HCT116 (cell line): ENCODE results near the gene MRPS34. TPM values are rescaled to one million over a fixed set of nuclear protein-coding genes. Genes with fewer than 3 reads are reported as not detected.
A peak's percentile ranks its signal among the peaks of the same experiment; 100 is the strongest.

Experiments used
- ATAC-seq: fragments of 200-7000 bp; cut with Tn5 transposase; 2 replicates; pipeline ENCODE4 v1.9.1; 2020; ENCODE audit warnings: mild to moderate bottlenecking, moderate library complexity
- BruUV-seq: library from RNA; stranded (reverse); fragments of 400-500 nt; replicated peaks from 2 replicates; lab custom pipeline; 2021; lab: Mats Ljungman, UMichigan
- CTCF ChIA-PET: fragments of 300-600 bp; sonication (Branson Sonifier 250); formaldehyde crosslinking; loops from one replicate; lab custom pipeline; 2021; ENCODE audit warnings: antibody characterized with exemption; lab: Charles Lee
- POLR2A ChIA-PET: fragments of 300-600, 350-600 bp; sonication (Branson Sonifier 250); formaldehyde crosslinking; loops from one replicate; lab custom pipeline; 2021; ENCODE audit warnings: antibody characterized with exemption; lab: Charles Lee
- RAD21 ChIA-PET, 2 experiments: fragments of 300-600 bp; sonication (Branson Sonifier 250); formaldehyde crosslinking; loops; one replicate each; lab custom pipeline; 2023; ENCODE audit warnings: low total read pairs in 2 of 2; ENCODE audit not compliant: uncharacterized antibody in 2 of 2, unreplicated experiment in 2 of 2, low non-redundant PET in 1 of 2; lab: Charles Lee
- DNase-seq: peaks from one replicate; pipeline ENCODE4 v3.0.0-alpha.2; 2010; ENCODE audit warnings: low read depth, low spot score
- H2AFZ ChIP-seq: fragments of 200-600 bp; shearing (Covaris generic), sonication (generic); 2 replicates; pipeline ENCODE4 v1.6.1; 2017; ENCODE audit warnings: low read depth, mixed run types, mixed read lengths, antibody characterized with exemption, low read length; ENCODE audit not compliant: poor library complexity, severe bottlenecking
- H3K27ac ChIP-seq: 2 replicates; pipeline ENCODE4 v1.5.1; 2012; ENCODE audit warnings: low read depth, low read length
- H3K27me3 ChIP-seq: fragments of 200-600 bp; sonication (generic); 2 replicates; pipeline ENCODE4 v1.6.1; 2016; ENCODE audit warnings: mixed run types, low read length, mixed read lengths; ENCODE audit not compliant: insufficient read depth
- H3K36me3 ChIP-seq, 2 experiments: fragments of 200-500 bp in 1 of 2; fragments of 200-600 bp in 1 of 2; sonication (Bioruptor generic) in 1 of 2; sonication (generic) in 1 of 2; 2 replicates each; pipeline versions ENCODE4 v1.5.1 to v1.6.1; 2014 to 2016; ENCODE audit warnings: low read length in 2 of 2, inconsistent platforms in 1 of 2, mixed read lengths in 1 of 2, mixed run types in 1 of 2; ENCODE audit not compliant: insufficient read depth in 2 of 2, control insufficient read depth in 1 of 2
- H3K4me1 ChIP-seq, 2 experiments: fragments of 200-600 bp in 1 of 2; sonication (generic) in 1 of 2; 2 replicates each; pipeline versions ENCODE4 v1.5.1 to v1.6.1; 2012 to 2017; ENCODE audit warnings: low read length in 2 of 2, inconsistent platforms in 1 of 2, mild to moderate bottlenecking in 1 of 2, mixed read lengths in 1 of 2, mixed run types in 1 of 2, moderate library complexity in 1 of 2; ENCODE audit not compliant: insufficient read depth in 2 of 2, control insufficient read depth in 1 of 2
- H3K4me2 ChIP-seq: fragments of 200-600 bp; sonication (generic); 2 replicates; pipeline ENCODE4 v1.6.1; 2017; ENCODE audit warnings: mixed run types, low read length, mixed read lengths
- H3K4me3 ChIP-seq, 2 experiments: fragments of 200-600 bp in 1 of 2; sonication (generic) in 1 of 2; replicated peaks in 1 of 2; 2 replicates each; pipeline ENCODE4 v1.5.1; 2011 to 2016; ENCODE audit warnings: low read length in 2 of 2, control low read depth in 1 of 2, low read depth in 1 of 2, mild to moderate bottlenecking in 1 of 2, mixed read lengths in 1 of 2, mixed run types in 1 of 2
- H3K79me2 ChIP-seq: fragments of 200-600 bp; sonication (generic); 2 replicates; pipeline ENCODE4 v1.6.1; 2017; ENCODE audit warnings: mild to moderate bottlenecking, mixed run types, low read length, moderate library complexity, mixed read lengths; ENCODE audit not compliant: insufficient read depth
- H3K9ac ChIP-seq: fragments of 200-600 bp; sonication (generic); 2 replicates; pipeline ENCODE4 v1.6.1; 2016; ENCODE audit warnings: low read length, mixed read lengths
- H3K9me2 ChIP-seq: fragments of 200-600 bp; sonication (generic), shearing (Covaris generic); 2 replicates; pipeline ENCODE4 v1.6.1; 2017; ENCODE audit warnings: mixed run types, mild to moderate bottlenecking, moderate library complexity; ENCODE audit not compliant: insufficient read depth
- H3K9me3 ChIP-seq, 2 experiments: fragments of 200-500 bp in 1 of 2; fragments of 200-600 bp in 1 of 2; sonication (Bioruptor generic) in 1 of 2; sonication (generic) in 1 of 2; 2 replicates each; pipeline ENCODE4 v1.6.1; 2014 to 2017; ENCODE audit warnings: low read length in 2 of 2, mixed read lengths in 2 of 2, inconsistent platforms in 1 of 2, low read depth in 1 of 2, mild to moderate bottlenecking in 1 of 2, mixed run types in 1 of 2, moderate library complexity in 1 of 2; ENCODE audit not compliant: control insufficient read depth in 1 of 2, insufficient read depth in 1 of 2
- H4K20me1 ChIP-seq: fragments of 200-600 bp; sonication (generic), shearing (Covaris generic); 2 replicates; pipeline ENCODE4 v1.6.1; 2017; ENCODE audit warnings: mixed run types, mild to moderate bottlenecking, moderate library complexity; ENCODE audit not compliant: insufficient read depth
- ATF3 ChIP-seq: IDR thresholded peaks from 2 replicates; pipeline ENCODE4 v1.6.1; 2012
- CBX3 ChIP-seq: IDR thresholded peaks from 2 replicates; pipeline ENCODE4 v1.6.1; 2012; ENCODE audit warnings: low read depth
- CEBPB ChIP-seq: IDR thresholded peaks from 2 replicates; pipeline ENCODE4 v1.6.1; 2012; ENCODE audit warnings: low read depth
- CTCF ChIP-seq, 3 experiments: fragments of 200-600 bp in 1 of 3; sonication (generic) in 1 of 3; IDR thresholded peaks in 2 of 3; conservative IDR thresholded peaks in 1 of 3; 2 replicates each; pipeline ENCODE4 v1.5.1; 2012 to 2017; ENCODE audit warnings: low read depth in 2 of 3, low read length in 2 of 3, antibody characterized with exemption in 1 of 3, borderline replicate concordance in 1 of 3, control low read depth in 1 of 3, mild to moderate bottlenecking in 1 of 3, mixed read lengths in 1 of 3, mixed run types in 1 of 3, moderate library complexity in 1 of 3; ENCODE audit not compliant: insufficient read depth in 1 of 3
- EGR1 ChIP-seq: IDR thresholded peaks from 2 replicates; pipeline ENCODE4 v1.6.1; 2012; ENCODE audit warnings: low read depth
- FOSL1 ChIP-seq: IDR thresholded peaks from 2 replicates; pipeline ENCODE4 v1.6.1; 2012; ENCODE audit warnings: low read depth
- POLR2A ChIP-seq: IDR thresholded peaks from 2 replicates; pipeline ENCODE4 v1.7.0; 2011; ENCODE audit warnings: borderline replicate concordance; ENCODE audit not compliant: insufficient read depth, insufficient read length; ENCODE audit errors: extremely low read depth
- POLR2AphosphoS5 ChIP-seq: IDR thresholded peaks from 2 replicates; pipeline ENCODE4 v1.6.1; 2011; ENCODE audit warnings: mild to moderate bottlenecking, low read depth, low read length, moderate library complexity
- SP1 ChIP-seq: IDR thresholded peaks from 2 replicates; pipeline ENCODE4 v1.6.1; 2012; ENCODE audit warnings: low read depth
- SRF ChIP-seq: IDR thresholded peaks from 2 replicates; pipeline ENCODE4 v1.6.1; 2012; ENCODE audit warnings: low read depth
- TCF7L2 ChIP-seq: IDR thresholded peaks from 2 replicates; pipeline ENCODE4 v1.7.0; 2011; ENCODE audit warnings: borderline replicate concordance, inconsistent platforms; ENCODE audit not compliant: insufficient read depth, insufficient read length; ENCODE audit errors: extremely low read depth
- YY1 ChIP-seq: IDR thresholded peaks from 2 replicates; pipeline ENCODE4 v1.6.1; 2011; ENCODE audit warnings: low read length, low read depth, moderate library complexity, mild to moderate bottlenecking; ENCODE audit not compliant: insufficient replicate concordance; ENCODE audit errors: extremely low read depth
- ZBTB33 ChIP-seq: IDR thresholded peaks from 2 replicates; pipeline ENCODE4 v1.6.1; 2011; ENCODE audit warnings: mild to moderate bottlenecking, low read length, moderate library complexity; ENCODE audit not compliant: insufficient replicate concordance; ENCODE audit errors: extremely low read depth
- ZFX ChIP-seq: fragments of 450-650 bp; IDR thresholded peaks from 2 replicates; pipeline ENCODE4 v1.6.1; 2017
- ZNF274 ChIP-seq: fragments of 200-500 bp; sonication (Bioruptor generic); IDR thresholded peaks from 2 replicates; pipeline ENCODE4 v1.6.1; 2014; ENCODE audit warnings: mild to moderate bottlenecking, low read depth, low read length, inconsistent platforms
- intact Hi-C: fragments of 100-400 bp; cut with micrococcal nuclease; formaldehyde crosslinking; loops from 2 replicates; pipeline ENCODE4 v1.10.0; 2022
- total RNA-seq: library from RNA; stranded (reverse); gene quantifications from one replicate; pipeline ENCODE4 v1.2.1, GENCODE V29; 2021; ENCODE audit not compliant: unreplicated experiment

Gene MRPS34
- total RNA-seq, 1 experiment from 2014 or later: 200 TPM

- Histone ChIP-seq H3K9ac (no peak overlapping the region), H4K20me1 (no peaks in the 10 kb centered on the region), H3K4me3 (no peak overlapping the region), H3K4me2 (no peak overlapping the region), H3K27ac (peak overlapping the region; percentile 17; the same call in 1 of the 2 replicates), H3K4me1 (no peaks in the 10 kb centered on the region), H3K9me2 (no peaks in the 10 kb centered on the region), H2AFZ (no peak overlapping the region)
- intact Hi-C loops: no loop called here
- BruUV-seq: no TSS peak
- DNase-seq: no peak
- ATAC-seq: no peak
- TF ChIP-seq FOSL1: no peak
- no peak for TF ChIP-seq POLR2A
- no peak for TF ChIP-seq CTCF (IDR thresholded peaks at IDR 0.05 in 2 of 3, conservative IDR thresholded peaks at IDR 0.05 in 1 of 3; ENCODE audit: borderline replicate concordance in 1 of 3, insufficient read depth in 1 of 3, low read depth in 2 of 3, low read length in 2 of 3)
- TF ChIP-seq SRF: no peak
- TF ChIP-seq EGR1: no peak
- no peak for TF ChIP-seq CBX3
- TF ChIP-seq ZFX: no peak
- TF ChIP-seq YY1: no peak
- no peak for TF ChIP-seq SP1
- no peak for TF ChIP-seq CEBPB
- no peak for TF ChIP-seq TCF7L2
- no peak for TF ChIP-seq ATF3
- no peak for TF ChIP-seq POLR2AphosphoS5
- TF ChIP-seq ZBTB33: no peak
- no peak for TF ChIP-seq ZNF274
- TF ChIP-seq, all 23 proteins: peak for 0
- H3K36me3 ChIP-seq: peaks cover 0 to 6% of the 10 kb centered on the region in 2 experiments; a peak in 2 of 4 replicates
- peaks cover 0 to 12% of the 10 kb centered on the region in 2 experiments; a peak in 2 of 4 replicates for H3K9me3 ChIP-seq
- CTCF ChIA-PET: no interaction called here
- RAD21 ChIA-PET: no interaction called here
- POLR2A ChIA-PET: no interaction called here
- H3K79me2 ChIP-seq: no peaks in the 10 kb centered on the region; the same call in 1 of the 2 replicates
- no peaks in the 10 kb centered on the region for H3K27me3 ChIP-seq
Observed at GRCh38 chr16:1734816-1735215, 38.1 kb downstream of the MRPS34 start.
